IPS DF 4.7 (cell line): ENCODE results near the gene FOXA2.
"Not testable (repeated sequence)": the region's sequence is repeated elsewhere in the genome, so short reads cannot be mapped to it uniquely, and the experiment has no call there.

Experiments used
- DNase-seq: peaks from one replicate; pipeline ENCODE4 v3.0.0-alpha.2; 2013; ENCODE audit warnings: low spot score; ENCODE audit errors: extremely low read depth

The FOXA2 gene

GRCh38 chr20:22569353-22569752, 15.0 kb downstream of the FOXA2 start:
- no peak for DNase-seq

- no peak for DNase-seq
These were observed 15.5 kb downstream of the FOXA2 start for GRCh38 chr20:22568872-22569344.

- DNase-seq, result no peak
These were observed 16.2 kb downstream of the FOXA2 start for GRCh38 chr20:22567944-22568871.

- no peak for DNase-seq
These were observed 17.3 kb downstream of the FOXA2 start for GRCh38 chr20:22566876-22567658.

GRCh38 chr20:22563062-22563965, 21.1 kb downstream of the FOXA2 start:
- DNase-seq, result no peak

- no peak for DNase-seq
These were observed 21.8 kb downstream of the FOXA2 start for GRCh38 chr20:22562620-22563019.

GRCh38 chr20:22561965-22562577, 22.3 kb downstream of the FOXA2 start:
- DNase-seq, result no peak

GRCh38 chr20:22560817-22561216, 23.6 kb downstream of the FOXA2 start:
- DNase-seq, result no peak

- DNase-seq, result no peak
These were observed 24.6 kb downstream of the FOXA2 start for GRCh38 chr20:22559711-22560318.

GRCh38 chr20:22557403-22558276, 26.7 kb downstream of the FOXA2 start:
- no peak for DNase-seq

GRCh38 chr20:22556565-22557056, 27.8 kb downstream of the FOXA2 start:
- no peak for DNase-seq

- no peak for DNase-seq
These were observed 28.4 kb downstream of the FOXA2 start for GRCh38 chr20:22555791-22556564.

GRCh38 chr20:22554391-22554790, 30.0 kb downstream of the FOXA2 start:
- DNase-seq, result no peak

GRCh38 chr20:22550514-22550913, 33.9 kb downstream of the FOXA2 start:
- not testable (repeated sequence) for DNase-seq

GRCh38 chr20:22548040-22548439, 36.3 kb downstream of the FOXA2 start:
- DNase-seq, result no peak

- no peak for DNase-seq
These were observed 38.0 kb downstream of the FOXA2 start for GRCh38 chr20:22546344-22546743.

- DNase-seq, result no peak
These were observed 39.3 kb downstream of the FOXA2 start for GRCh38 chr20:22545045-22545444.

GRCh38 chr20:22544462-22544861, 39.9 kb downstream of the FOXA2 start:
- no peak for DNase-seq
